HG03565 (cell line): Measurements from ENCODE around the gene INF2.
A peak's percentile ranks its signal among the peaks of the same experiment; 100 is the strongest.
"Not testable (repeated sequence)": the region's sequence is repeated elsewhere in the genome, so short reads cannot be mapped to it uniquely, and the experiment has no call there.

ENCODE experiments used
- ATAC-seq: cut with Tn5 transposase; IDR thresholded peaks from one replicate; pipeline ENCODE4 v1.9.1; 2021; ENCODE audit warnings: mild to moderate bottlenecking, moderate library complexity; ENCODE audit not compliant: unreplicated experiment

The INF2 gene

DNA sequence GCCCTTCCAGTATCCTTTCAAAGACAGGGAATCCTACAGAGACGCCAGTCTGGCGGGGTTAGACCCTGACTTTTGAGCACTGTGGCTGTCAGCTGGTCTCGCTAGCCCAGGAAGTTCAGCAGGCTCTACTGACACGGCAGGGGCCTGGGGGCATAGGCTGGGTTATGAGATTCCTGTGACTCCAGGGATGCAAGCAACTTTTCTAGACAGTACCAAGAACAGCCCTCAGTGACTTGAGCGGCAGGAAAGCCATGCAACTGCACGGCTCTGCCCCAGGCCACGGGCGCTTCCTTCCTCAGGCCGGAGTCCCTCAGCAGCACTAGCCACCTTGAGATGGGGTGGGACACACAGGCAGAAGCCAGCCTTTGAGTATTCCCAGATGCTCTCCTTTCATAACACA is 58.5 kb downstream of the INF2 start:
- ATAC-seq, result no peak

DNA sequence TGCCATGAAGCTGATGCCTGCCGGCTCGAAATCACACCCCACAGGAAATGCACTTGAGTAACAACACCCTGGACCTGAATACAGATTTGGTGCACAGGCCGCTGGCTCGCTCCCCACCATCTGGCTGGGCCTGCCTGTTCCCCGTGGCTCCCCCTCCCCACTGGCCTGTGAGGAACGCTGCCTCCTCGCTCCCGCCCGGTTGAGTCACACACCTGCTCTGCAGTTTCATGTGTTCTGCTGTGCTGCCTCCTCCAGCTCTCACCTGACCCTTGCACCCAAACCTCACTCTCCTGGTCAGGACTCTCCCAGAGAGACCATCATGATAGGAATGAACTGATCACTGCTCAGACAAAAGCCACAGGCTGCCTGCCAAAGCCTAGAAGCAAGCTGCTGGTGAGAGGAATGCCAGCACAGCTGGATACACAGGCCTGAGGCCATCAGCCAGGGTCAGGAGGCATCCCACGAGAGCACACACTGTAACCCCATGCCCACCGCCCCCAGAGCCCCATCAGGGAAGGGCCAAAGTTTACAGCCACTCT is 59.8 kb downstream of the INF2 start:
- ATAC-seq, result no peak

DNA sequence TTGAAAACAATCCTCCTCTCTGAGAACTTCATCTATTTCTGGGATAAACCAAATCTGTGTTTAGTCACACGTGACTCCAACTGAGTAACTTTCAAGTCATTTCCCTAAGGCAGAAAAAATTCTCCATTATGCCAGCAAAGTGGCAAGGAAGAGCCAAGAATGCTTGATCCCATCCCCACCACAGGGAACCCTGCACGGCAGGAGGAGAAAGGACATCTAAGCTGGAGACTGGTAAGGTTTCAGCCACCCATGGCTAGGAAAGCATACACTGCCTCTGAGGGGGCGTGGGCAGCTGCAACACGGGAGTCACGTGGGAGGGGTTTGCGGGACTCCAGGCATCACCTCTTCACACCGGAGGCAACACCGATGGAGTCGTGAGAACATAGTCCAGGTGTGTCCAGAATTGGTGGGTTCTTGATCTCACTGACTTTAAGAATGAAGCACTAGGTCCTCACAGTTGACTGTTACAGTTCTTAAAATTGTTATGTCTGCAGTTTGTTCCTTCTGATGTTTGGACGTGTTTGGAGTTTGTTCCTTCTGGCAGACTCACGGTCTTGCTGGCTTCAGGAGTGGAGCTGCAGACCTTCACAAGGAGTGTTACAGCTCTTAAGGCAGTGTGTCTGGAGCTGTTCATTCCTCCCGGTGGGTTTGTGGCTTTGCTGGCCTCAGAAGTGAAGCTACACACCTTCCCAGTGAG is 60.8 kb downstream of the INF2 start:
- ATAC-seq, result no peak

DNA sequence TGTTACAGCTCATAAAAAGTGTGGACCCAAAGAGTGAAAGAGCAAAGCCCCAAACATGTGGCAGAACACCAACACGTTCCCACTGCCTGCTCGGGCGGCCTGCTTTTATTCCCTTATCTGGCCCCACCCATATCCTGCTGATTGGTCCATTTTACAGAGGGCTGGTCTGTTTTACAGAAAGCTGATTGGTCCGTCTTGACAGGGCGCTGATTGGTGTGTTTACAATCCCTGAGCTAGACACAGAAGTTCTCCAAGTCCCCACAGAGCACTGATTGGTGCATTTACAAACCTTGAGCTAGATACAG is 61.3 kb downstream of the INF2 start:
- ATAC-seq, result not testable (repeated sequence)

DNA sequence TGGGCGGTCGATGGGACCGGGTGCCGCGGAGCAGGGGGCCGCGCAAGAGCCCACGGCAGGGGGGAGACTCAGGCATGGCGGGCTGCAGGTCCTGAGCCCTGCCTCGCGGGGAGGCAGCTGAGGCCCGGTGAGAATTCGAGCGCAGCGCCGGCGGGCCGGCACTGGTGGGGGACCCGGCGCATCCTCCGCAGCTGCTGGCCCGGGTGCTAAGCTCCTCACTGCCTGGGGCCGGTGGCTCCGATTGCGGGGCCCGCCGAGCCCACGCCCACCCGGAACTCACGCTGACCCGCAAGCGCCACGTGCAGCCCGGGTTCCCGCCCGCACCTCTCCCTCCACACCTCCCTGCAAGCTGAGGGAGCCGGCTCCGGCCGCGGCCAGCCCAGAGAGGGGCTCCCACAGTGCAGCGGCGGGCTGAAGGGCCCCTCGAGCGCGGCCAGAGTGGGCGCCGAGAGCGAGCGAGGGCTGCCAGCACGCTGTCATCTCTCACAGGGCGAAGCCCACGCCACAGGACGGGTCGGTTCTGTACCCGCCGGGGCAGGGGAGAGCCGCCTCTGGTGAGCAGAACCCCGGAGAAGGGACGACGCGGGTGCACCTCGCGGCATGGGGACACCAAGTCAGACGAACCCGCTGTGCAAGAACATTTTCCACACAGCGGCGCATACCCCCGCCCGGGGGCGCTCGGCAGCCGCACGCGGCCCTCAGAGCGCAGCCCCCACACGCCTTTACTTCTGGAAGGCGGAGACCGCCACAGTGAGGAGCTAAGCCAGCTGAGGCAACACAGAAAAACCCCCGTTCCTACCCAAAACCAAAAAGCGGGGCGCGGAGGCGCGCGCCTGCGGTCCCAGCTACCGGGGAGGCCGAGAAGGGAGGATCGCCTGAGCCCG is 62.4 kb downstream of the INF2 start:
- no peak for ATAC-seq

DNA sequence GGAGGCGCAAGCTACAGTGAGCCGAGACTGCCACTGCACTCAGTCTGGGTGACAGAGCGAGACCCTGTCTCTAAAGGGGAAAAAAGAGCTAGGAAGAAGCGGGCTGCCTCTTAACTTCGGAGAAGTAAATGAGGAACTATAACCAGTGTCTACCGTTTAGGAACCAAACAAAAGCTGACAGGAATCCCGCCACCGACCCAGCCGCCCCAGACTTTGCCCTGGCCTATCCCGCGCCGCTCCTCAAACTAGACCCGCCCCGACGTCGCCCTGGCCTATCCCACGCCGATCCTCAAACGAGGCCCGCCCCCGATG is 63.0 kb downstream of the INF2 start:
- peak; percentile 3 for ATAC-seq

DNA sequence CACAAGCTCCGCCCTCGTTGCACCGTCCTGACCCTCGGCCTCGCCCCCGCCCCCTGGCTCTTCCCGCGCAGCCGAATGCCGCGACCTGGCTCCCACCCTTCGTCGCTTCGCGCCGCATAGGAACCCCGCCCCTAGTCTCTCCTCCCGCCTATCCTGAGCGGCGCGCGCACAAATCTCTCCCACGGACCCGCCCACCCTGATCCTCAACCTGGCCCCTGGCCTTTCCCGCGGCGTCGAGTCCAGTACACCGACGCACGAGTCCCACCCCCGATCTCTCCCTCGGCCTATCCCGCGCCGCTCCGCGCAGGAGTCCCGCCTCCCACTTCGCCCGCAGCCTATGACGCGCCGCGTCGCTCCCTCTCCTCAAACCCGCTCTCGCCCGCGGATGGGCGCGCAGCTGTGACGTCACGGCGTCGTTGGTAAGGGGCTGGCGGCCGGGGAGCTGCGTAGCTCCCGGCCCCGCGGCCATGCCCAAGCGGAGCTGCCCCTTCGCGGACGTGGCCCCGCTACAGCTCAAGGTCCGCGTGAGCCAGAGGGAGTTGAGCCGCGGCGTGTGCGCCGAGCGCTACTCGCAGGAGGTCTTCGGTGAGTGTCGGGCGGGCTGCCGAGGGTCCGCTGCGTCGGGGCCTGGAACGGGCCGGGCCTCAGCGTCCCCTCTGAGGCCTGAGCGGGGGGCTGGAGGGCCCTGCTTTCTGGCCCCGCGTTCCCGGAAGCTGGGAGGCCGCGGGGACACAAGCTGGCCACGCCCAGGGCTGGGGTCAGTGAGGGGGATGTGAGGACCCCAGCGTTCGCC is 63.5 kb downstream of the INF2 start, which contains the start of gene SIVA1:
Gene SIVA1, plus strand, starts transcription at position 413 of the 793 bp plus-strand sequence. Its CDS starts 55 bp downstream, at position 468.
- peak; percentile 82 for ATAC-seq

DNA sequence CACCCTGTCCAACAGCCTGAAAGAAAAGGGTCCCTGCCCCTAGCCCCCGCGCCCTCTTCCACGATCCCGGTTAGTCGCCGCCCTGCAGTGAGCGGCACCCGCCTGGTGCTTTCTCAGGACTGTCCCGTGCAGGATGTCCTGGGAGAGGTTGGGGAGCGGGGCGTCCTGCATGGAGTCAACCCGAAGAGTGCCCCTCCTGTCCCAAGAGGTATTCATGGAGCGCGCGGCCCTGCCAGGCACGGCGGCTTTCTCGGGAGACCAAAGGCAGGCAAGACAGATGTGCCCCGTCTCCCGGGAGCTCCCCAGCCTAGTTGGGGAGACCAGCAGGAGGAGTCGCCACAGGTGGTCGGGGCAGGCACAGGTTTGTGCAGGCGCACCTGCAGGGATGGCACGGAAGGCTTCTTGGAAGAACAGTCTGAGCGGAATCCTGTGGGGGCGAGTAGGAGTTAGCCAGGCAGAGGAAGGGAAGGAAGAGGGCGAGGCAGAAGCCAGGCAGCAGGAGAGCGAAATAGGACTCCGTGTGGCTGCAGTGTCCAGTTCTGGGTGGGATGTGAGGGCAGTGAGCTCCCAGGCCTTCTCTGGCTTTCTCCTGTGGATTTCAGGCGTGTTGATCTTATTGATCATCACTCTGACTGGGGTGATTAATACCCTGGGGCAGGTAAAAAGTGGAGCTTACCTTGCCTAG is 64.3 kb downstream of the INF2 start:
- ATAC-seq, result no peak

DNA sequence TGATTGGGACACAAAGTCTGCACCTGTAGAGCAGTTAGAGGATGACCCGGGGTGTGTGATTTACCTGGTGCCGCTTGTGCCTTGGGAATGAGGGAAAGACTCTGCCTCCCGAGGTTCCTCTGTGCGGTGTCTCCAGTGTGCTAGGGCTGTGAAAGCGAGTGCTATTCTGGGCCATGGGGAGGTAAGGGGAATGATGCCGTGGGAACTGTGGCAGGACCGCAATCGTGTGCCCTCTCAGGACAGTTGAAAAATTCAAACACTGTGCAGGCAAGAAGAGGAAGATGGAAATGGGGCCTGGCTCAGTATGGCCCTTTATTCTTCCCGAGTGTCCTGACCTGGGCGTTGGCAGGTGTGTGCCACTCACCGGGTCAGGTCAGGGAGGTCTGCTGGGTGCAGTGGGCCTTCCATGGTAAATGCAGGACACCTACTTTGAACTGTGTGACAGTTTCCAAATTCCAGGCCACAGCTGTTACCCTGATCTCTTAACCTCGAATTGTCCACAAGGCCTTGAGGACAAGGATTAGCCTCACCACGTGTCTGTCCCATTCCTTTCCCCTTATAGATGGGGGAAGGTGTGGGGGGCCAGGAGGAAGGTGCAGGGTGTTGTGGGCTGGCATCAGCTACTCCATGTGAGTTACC is 64.9 kb downstream of the INF2 start:
- no peak for ATAC-seq

DNA sequence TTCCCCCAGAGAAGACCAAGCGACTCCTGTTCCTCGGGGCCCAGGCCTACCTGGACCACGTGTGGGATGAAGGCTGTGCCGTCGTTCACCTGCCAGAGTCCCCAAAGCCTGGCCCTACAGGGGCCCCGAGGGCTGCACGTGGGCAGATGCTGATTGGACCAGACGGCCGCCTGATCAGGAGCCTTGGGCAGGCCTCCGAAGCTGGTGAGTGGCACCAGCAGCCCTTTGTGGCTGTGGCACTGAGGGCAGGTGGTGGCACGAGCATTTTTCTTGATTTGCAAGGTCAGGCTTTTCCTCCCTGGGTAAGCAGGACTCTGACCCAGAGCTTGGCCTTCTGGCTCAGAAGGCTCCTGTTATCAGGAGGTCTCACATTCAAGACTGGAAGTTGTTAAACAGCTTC is 66.2 kb downstream of the INF2 start:
- ATAC-seq, result no peak

DNA sequence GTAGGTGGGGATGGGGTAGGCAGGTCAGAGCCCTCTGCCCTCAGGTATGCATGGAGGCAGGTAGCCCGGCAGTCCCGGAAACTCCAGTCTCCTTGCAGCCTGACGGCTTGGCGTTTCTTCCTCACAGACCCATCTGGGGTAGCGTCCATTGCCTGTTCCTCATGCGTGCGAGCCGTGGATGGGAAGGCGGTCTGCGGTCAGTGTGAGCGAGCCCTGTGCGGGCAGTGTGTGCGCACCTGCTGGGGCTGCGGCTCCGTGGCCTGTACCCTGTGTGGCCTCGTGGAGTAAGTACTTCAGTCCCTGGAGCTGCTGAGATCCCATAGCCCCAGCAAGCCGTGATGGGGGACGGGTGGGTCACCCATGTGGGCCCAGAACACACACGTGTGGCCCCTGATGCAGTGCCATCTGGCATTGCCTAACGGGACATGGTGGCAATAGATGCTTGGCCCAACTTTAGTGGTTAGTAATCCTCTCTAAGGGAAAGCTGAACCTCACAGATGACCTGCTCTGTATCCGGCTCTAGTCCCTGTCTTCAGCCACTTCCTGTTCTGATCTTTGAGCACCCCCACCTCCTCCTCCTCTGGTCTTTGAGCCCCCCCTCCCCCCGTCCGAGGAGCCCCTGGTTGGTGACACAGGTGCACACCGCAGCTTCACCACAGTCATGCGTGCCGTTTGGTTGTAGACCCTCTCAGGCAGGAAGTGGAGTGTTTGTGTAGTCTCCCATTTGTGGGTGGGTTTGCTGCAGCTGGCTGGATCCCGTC is 67.2 kb downstream of the INF2 start:
- ATAC-seq, result no peak

DNA sequence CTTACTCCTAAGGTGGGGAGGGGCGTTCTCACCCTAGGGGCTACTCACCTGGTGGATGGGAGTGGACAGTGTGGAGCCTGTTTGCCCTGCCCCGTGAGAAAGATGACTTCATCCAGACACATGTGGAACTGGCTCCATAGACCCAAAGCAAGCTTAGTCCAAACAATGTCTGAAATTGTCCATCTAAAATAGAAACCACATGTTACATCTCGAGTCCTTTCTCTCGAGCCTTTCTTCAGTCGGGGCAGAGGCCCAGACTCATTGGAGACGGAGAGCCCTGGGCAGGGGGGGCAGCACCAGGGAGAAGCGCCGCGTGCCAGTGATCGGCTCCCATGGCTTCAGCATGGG is 67.8 kb downstream of the INF2 start:
- no peak for ATAC-seq

DNA sequence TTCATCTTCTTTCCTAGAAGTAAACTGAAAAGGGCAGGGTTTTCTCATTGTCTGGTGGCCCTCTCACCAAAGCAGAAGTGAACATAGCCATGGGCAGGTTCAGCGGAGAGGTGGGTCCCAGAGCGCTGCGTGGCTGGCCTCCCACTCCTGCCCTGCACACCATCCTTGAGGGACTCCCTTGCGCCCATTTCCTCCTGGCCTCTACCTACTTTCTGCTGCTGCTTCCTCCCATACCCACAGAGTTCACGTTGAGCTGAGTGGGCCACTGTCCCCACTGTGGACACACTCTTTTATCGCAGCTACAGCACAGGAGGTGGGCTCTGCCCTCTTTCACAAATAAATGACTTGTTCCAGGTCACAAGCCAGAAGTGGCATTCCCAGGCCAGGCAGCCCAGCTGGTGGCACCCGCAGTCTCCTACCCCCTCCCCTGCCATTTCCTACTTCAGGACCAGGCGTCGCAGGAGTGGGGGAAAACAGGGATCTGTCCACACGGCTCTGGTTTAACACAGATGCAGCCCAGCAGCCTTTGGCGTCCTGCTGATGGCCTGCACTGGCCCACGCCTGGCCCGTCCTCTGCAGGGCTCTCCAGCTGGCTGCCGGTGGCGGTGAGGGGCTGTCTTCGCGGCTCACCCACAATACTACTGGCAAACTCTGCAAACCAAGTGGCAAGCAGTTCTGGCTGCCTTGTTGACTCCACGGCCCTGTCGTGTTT is 68.4 kb downstream of the INF2 start:
- ATAC-seq, result no peak

DNA sequence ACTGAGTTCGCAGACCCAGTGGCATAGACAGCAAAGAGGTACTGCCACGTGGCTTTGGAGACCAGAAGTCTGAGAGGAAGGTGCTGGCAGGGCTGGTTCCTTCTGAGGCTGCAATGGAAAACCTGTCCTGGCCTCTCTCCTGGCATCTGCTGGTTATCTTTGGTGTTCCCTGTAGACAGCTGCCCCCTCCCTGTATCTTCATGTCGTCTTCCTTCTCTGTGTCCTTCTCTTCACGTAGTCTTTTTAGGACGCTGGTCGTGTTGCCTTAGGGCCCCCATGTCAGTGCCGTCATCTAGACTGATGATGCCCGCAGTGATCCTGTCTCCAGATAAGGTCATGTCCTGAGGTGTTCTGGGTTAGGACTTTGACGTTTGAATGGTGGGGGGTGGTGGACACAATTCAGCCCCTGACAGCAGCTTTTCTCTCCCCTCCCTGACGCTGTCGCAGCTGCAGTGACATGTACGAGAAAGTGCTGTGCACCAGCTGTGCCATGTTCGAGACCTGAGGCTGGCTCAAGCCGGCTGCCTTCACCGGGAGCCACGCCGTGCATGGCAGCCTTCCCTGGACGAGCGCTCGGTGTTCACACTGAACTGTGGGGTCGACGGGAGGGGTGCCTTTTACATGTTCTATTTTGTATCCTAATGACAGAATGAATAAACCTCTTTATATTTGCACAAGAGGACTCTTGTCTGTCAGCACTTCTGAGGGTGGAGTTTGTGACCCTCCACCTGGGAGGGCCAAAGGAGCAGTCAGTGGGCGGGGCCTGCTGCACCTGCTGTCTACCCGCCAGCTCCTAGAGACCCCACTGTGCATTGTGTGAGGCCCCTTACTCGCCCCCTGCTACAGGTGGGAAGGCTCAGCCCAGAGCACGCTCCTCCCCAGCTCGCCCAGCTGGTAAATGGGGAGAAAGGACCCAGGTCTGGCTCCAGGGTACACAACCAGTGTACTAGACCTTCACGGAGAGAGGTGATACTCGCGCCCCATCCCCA is 69.9 kb downstream of the INF2 start:
- ATAC-seq, result no peak

DNA sequence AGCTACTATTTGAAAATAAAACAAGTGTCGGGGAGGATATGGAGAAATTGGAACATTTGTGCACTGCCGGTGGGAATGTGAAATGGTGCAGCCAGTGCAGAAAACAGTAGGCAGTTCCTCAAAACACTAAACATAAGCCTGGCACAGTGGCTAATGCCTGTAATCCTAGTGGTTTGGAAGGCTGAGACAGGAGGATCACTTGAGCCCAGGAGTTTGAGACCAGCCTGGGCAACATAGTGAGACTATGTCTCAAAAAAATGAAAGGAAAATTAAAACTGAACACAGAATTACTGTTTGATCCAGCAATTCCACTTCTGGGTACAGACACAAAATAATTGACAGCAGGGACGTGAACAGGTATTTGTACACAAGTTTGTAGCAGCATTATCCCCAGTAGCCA is 76.1 kb downstream of the INF2 start:
- ATAC-seq, result no peak

DNA sequence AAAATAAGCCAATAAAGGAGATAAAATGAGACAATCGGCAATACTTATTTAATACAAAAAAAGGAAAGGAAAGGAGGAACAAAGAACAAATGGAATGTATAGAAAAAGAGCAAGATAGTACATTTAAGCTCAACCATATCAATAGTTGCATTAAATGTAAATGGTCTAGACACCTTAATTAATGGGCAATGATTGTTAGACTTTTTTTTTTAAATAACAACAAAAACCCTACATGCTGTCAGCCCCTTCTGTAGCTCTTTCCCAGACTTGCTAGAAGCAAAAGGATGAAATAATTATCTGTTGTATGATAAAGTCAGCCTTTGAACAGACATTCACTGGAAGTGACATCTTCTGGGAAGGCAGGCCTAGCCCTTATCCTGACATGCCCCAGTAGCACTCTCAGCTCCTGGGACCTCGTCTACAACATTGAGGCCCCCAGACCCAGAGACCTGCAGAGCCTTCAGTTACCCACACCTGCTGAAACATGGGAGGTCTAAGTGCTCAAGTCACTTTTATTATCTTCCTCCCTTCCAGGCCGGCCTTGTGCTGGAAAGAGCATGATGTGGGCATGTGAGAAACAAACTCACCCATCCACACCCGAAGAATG is 76.9 kb downstream of the INF2 start:
- no peak for ATAC-seq

DNA sequence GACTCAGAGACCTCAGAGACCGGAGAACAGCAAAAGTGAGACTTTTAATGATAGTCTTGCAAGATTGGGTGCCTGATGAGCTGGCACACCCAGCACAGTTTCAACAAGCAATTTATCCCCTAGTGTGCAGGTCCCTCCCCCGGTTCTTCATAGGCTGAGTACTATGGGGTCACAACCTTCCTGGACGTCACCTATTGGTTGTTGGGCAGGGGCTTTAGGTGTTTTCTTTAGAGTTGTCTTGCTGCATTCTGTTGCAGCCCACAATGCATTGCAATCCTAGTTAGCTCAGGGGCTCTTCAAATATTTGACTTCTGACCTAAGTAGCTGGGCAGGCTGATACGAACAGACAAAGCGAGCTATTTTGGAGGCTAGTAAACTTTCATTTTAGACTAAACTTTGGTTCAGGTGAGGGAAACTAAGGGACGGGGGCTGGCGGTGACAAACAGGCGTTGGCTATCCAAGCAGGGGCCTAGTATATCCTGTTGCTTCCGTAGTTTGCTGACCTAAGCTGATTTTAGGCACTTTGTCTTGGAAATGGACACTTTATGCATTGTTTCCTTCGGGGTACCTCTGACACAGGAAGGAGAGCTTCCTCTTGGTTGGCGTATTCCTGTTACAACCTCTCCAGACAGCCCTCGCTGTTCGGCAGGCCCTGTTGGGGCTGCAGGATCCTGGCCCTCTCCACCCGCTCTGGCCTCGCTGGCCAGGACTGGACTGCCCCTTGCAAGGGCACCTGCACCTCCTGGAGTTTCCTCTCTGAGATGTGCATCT is 77.6 kb downstream of the INF2 start:
- ATAC-seq, result no peak
